Endothelial cell of umbilical vein (primary cell): Measurements from ENCODE around the gene SLC39A11. TPM values are rescaled to one million over a fixed set of nuclear protein-coding genes. Genes with fewer than 3 reads are reported as not detected.

Experiments
- BruUV-seq: library from RNA; stranded (reverse); fragments of 400-500 nt; replicated peaks from 2 replicates; lab custom pipeline; 2021; lab: Mats Ljungman, UMichigan
- CTCF ChIA-PET: fragments of 300-600, 350-600 bp; sonication (Branson Sonifier 250); formaldehyde crosslinking; loops from one replicate; lab custom pipeline; 2021; ENCODE audit warnings: antibody characterized with exemption, inconsistent platforms; lab: Charles Lee
- POLR2A ChIA-PET: fragments of 300-600, 350-600 bp; sonication (Branson Sonifier 250); formaldehyde crosslinking; loops from one replicate; lab custom pipeline; 2021; ENCODE audit warnings: antibody characterized with exemption, inconsistent platforms; lab: Charles Lee
- DNase-seq: peaks from one replicate; pipeline ENCODE4 v3.0.0-alpha.2; 2011; ENCODE audit warnings: low read depth, low spot score
- FAIRE-seq: peaks from 2 replicates; lab custom pipeline; 2011; peaks lifted over from hg19 to GRCh38; lab: Jason Lieb, UNC
- H2AFZ ChIP-seq: 2 replicates; pipeline ENCODE4 v1.6.0; 2012; ENCODE audit warnings: low read depth, low read length, control low read depth, inconsistent platforms
- H3K27ac ChIP-seq: 2 replicates; pipeline ENCODE4 v1.5.1; 2011; ENCODE audit warnings: low read depth, mild to moderate bottlenecking, control low read depth, low read length, moderate library complexity; ENCODE audit not compliant: insufficient read depth
- H3K27me3 ChIP-seq, 2 experiments: 2 replicates each; pipeline versions ENCODE4 v1.6.0 to v1.6.1; 2011; ENCODE audit warnings: low read length in 2 of 2, mixed read lengths in 1 of 2; ENCODE audit not compliant: control insufficient read depth in 2 of 2, insufficient read depth in 2 of 2
- H3K36me3 ChIP-seq, 2 experiments: 2 replicates in 1 of 2; 3 replicates in 1 of 2; pipeline ENCODE4 v1.5.1; 2011; ENCODE audit warnings: low read length in 2 of 2, mild to moderate bottlenecking in 1 of 2, moderate library complexity in 1 of 2; ENCODE audit not compliant: control insufficient read depth in 2 of 2, insufficient read depth in 2 of 2; ENCODE audit errors: extremely low read depth in 1 of 2
- H3K4me1 ChIP-seq: 3 replicates; pipeline ENCODE4 v1.5.1; 2011; ENCODE audit warnings: mild to moderate bottlenecking, low read length; ENCODE audit not compliant: control insufficient read depth, insufficient read depth; ENCODE audit errors: extremely low read depth
- H3K4me2 ChIP-seq: 2 replicates; pipeline ENCODE4 v1.6.1; 2011; ENCODE audit warnings: low read length, control low read depth, mixed read lengths; ENCODE audit not compliant: insufficient read depth
- H3K4me3 ChIP-seq, 3 experiments: fragments of 200-600 bp in 1 of 3; sonication (generic), shearing (Covaris generic) in 1 of 3; replicated peaks in 1 of 3; 2 replicates each; pipeline ENCODE4 v1.5.1; 2011 to 2016; ENCODE audit warnings: control low read depth in 3 of 3, low read length in 3 of 3, mild to moderate bottlenecking in 2 of 3, inconsistent platforms in 1 of 3, low read depth in 1 of 3, moderate library complexity in 1 of 3; ENCODE audit not compliant: insufficient read depth in 1 of 3
- H3K79me2 ChIP-seq: 2 replicates; pipeline ENCODE4 v1.6.0; 2012; ENCODE audit warnings: low read length, inconsistent platforms; ENCODE audit not compliant: control insufficient read depth, insufficient read depth
- H3K9ac ChIP-seq: replicated peaks from 2 replicates; pipeline ENCODE3; 2011; ENCODE audit warnings: low read length, control low read depth; ENCODE audit not compliant: insufficient read depth; ENCODE audit errors: extremely low read depth
- H3K9me1 ChIP-seq: replicated peaks from 3 replicates; pipeline ENCODE4 v1.6.0; 2011; ENCODE audit warnings: mild to moderate bottlenecking, low read length; ENCODE audit not compliant: control insufficient read depth, insufficient read depth; ENCODE audit errors: extremely low read depth
- H3K9me3 ChIP-seq: replicated peaks from 2 replicates; pipeline ENCODE4 v1.5.1; 2012; ENCODE audit warnings: low read length, inconsistent platforms; ENCODE audit not compliant: control insufficient read depth, insufficient read depth
- H4K20me1 ChIP-seq: replicated peaks from 2 replicates; pipeline ENCODE3; 2011; ENCODE audit warnings: mild to moderate bottlenecking, low read length; ENCODE audit not compliant: control insufficient read depth, insufficient read depth; ENCODE audit errors: extremely low read depth
- CTCF ChIP-seq, 2 donors: IDR thresholded peaks; 1 replicate in 1 of 2; 2 replicates in 1 of 2; pipeline ENCODE4 v1.5.1; 2011; ENCODE audit warnings: low read length in 2 of 2, mild to moderate bottlenecking in 2 of 2, moderate library complexity in 2 of 2, control low read depth in 1 of 2, inconsistent platforms in 1 of 2, low read depth in 1 of 2; ENCODE audit not compliant: insufficient read depth in 1 of 2; ENCODE audit errors: extremely low read depth in 1 of 2
- EZH2 ChIP-seq: IDR thresholded peaks from 2 replicates; pipeline ENCODE4 v1.6.1; 2012; ENCODE audit warnings: borderline replicate concordance, low read depth, mild to moderate bottlenecking, moderate library complexity, low read length, inconsistent platforms; ENCODE audit not compliant: severe bottlenecking
- FOS ChIP-seq: IDR thresholded peaks from 2 replicates; pipeline ENCODE4 v1.6.1; 2011; ENCODE audit warnings: mild to moderate bottlenecking, low read length, moderate library complexity, borderline replicate concordance; ENCODE audit not compliant: insufficient read depth
- GATA2 ChIP-seq: IDR thresholded peaks from 2 replicates; pipeline ENCODE4 v1.7.0; 2011; ENCODE audit warnings: low read depth, mild to moderate bottlenecking, moderate library complexity, mixed read lengths, low read length; ENCODE audit not compliant: insufficient read length, insufficient read depth
- JUN ChIP-seq: IDR thresholded peaks from 2 replicates; pipeline ENCODE4 v1.6.1; 2011; ENCODE audit warnings: borderline replicate concordance, low read depth; ENCODE audit not compliant: insufficient read length, insufficient read depth
- MAX ChIP-seq: IDR thresholded peaks from 2 replicates; pipeline ENCODE4 v1.6.1; 2011; ENCODE audit not compliant: insufficient read depth, insufficient read length
- MYC ChIP-seq: IDR thresholded peaks from one replicate; pipeline ENCODE4 v1.6.1; 2011; ENCODE audit warnings: mild to moderate bottlenecking, low read depth, low read length
- POLR2A ChIP-seq: IDR thresholded peaks from 2 replicates; pipeline ENCODE4 v1.6.1; 2012; ENCODE audit warnings: low read depth, mild to moderate bottlenecking, control low read depth, low read length
- POLR2AphosphoS5 ChIP-seq: IDR thresholded peaks from 2 replicates; pipeline ENCODE4 v1.6.1; 2012; ENCODE audit warnings: low read depth, mild to moderate bottlenecking, control low read depth, low read length, moderate library complexity; ENCODE audit not compliant: insufficient read depth
- dilution Hi-C: fragments of 300-500 bp; cut with MboI; formaldehyde crosslinking; loops from one replicate; pipeline ENCODE4 v1.15.0; 2019; ENCODE audit warnings: low sequenced_read_pairs; ENCODE audit not compliant: extremely low pct_ligation_motif_present
- intact Hi-C: fragments of 100-400 bp; cut with micrococcal nuclease; formaldehyde crosslinking; loops from one replicate; pipeline ENCODE4 v1.10.0; 2022
- polyA plus RNA-seq, 4 experiments: library from polyadenylated mRNA; depleted of rRNA in 3 of 4; stranded (reverse) in 3 of 4; unstranded in 1 of 4; fragments of >200 nt; gene quantifications; 2 replicates each; pipeline versions ENCODE4 v1.2.1 to v1.2.3, GENCODE V29; 2011 to 2012; ENCODE audit warnings: missing spikeins in 1 of 4
- small RNA-seq: library from RNA; depleted of rRNA; stranded (forward); fragments of <200 nt; gene quantifications from one replicate; pipeline ENCODE3, GENCODE V24; 2012; ENCODE audit warnings: low replicate concordance, low read depth; ENCODE audit not compliant: insufficient read depth, insufficient read length
- total RNA-seq: library from RNA; stranded (reverse); gene quantifications from 2 replicates; pipeline ENCODE4 v1.2.3, GENCODE V29; 2021

SLC39A11 gene
- total and polyA plus RNA-seq, 2 donors (not counting 3 experiments of a cell fraction or from before 2014, with no cell fraction given), result 8.1 to 11.9 TPM

GRCh38 chr17:72597354-72598087 is 495.0 kb downstream of the SLC39A11 start:
- Histone ChIP-seq H3K9me1 (no peaks in the 10 kb centered on the region), H3K4me3 (no peak overlapping the region), H3K27ac (no peak overlapping the region), H3K4me2 (no peak overlapping the region), H3K9ac (no peak overlapping the region), H3K4me1 (no peaks in the 10 kb centered on the region), H3K79me2 (no peaks in the 10 kb centered on the region), H3K27me3 (no peaks in the 10 kb centered on the region), H4K20me1 (no peaks in the 10 kb centered on the region), H2AFZ (no peak overlapping the region), H3K36me3 (no peaks in the 10 kb centered on the region), H3K9me3 (no peaks in the 10 kb centered on the region)
- FAIRE-seq (no peak), DNase-seq (no peak)
- dilution Hi-C loops (no loop called here), intact Hi-C loops (no loop called here)
- POLR2A ChIA-PET, result no interaction called here
- CTCF ChIA-PET, result no interaction called here
- no peak for TF ChIP-seq MAX
- TF ChIP-seq POLR2AphosphoS5, result no peak
- TF ChIP-seq GATA2, result no peak
- no peak for TF ChIP-seq CTCF (IDR thresholded peaks at IDR 0.05; ENCODE audit: extremely low read depth in 1 of 2, insufficient read depth in 1 of 2, low read depth in 1 of 2, low read length in 2 of 2)
- TF ChIP-seq EZH2, result no peak
- TF ChIP-seq JUN, result no peak
- no peak for TF ChIP-seq FOS
- no peak for TF ChIP-seq POLR2A
- TF ChIP-seq MYC, result no peak
- no TSS peak for BruUV-seq

Small RNA genes lying within 50 kb of the gene (small RNA-seq; reads per million reads assigned to genes)
- gene RF00422, result not detected

Other genes with a start within 250 kb of the SLC39A11 start
- not detected in 2 replicates for gene SSTR2, start 72.3 kb upstream of the SLC39A11 start, total RNA-seq
- gene SSTR2, start 72.3 kb upstream of the SLC39A11 start, polyA plus RNA-seq, result 0.01 and 0.02 TPM in 2 replicates
- gene COG1, start 100.4 kb upstream of the SLC39A11 start, total RNA-seq, result 38.6 and 39.0 TPM in 2 replicates
- gene COG1, start 100.4 kb upstream of the SLC39A11 start, polyA plus RNA-seq, result 26.2 and 30.0 TPM in 2 replicates
- not detected in 2 replicates for gene CPSF4L, start 169.2 kb upstream of the SLC39A11 start, total RNA-seq
- not detected in 2 replicates for gene CPSF4L, start 169.2 kb upstream of the SLC39A11 start, polyA plus RNA-seq
- 18.8 and 19.6 TPM in 2 replicates for gene CDC42EP4, start 219.3 kb upstream of the SLC39A11 start, total RNA-seq
- 11.4 and 13.7 TPM in 2 replicates for gene CDC42EP4, start 219.3 kb upstream of the SLC39A11 start, polyA plus RNA-seq